SK-N-SH treated with all-trans-retinoic acid at 6 μM for 48 hours (cell line): Measurements from ENCODE around the gene SUGCT.

ENCODE experiments used
- ARNTL ChIP-seq: fragments of 450-650 bp; formaldehyde crosslinking; IDR thresholded peaks from 2 replicates; pipeline ENCODE4 v1.5.0; 2020; ENCODE audit warnings: low read depth, mild to moderate bottlenecking, moderate library complexity, borderline replicate concordance
- CSDC2 ChIP-seq: fragments of 250-450 bp; sonication (Bioruptor Pico); IDR thresholded peaks from 2 replicates; pipeline ENCODE4 v1.5.0; 2020; ENCODE audit warnings: mild to moderate bottlenecking, moderate library complexity
- ESRRG ChIP-seq: fragments of 250-450 bp; sonication (Bioruptor Pico); IDR thresholded peaks from 2 replicates; pipeline ENCODE4 v1.6.1; 2021; ENCODE audit warnings: mild to moderate bottlenecking
- ISL1 ChIP-seq: fragments of 250-450 bp; sonication (Bioruptor Pico); IDR thresholded peaks from 2 replicates; pipeline ENCODE4 v2.1.2; 2022; ENCODE audit warnings: mild to moderate bottlenecking, moderate library complexity
- OSR1 ChIP-seq: fragments of 250-450 bp; sonication (Bioruptor Pico); IDR thresholded peaks from 2 replicates; pipeline ENCODE4 v1.8.0; 2022; ENCODE audit warnings: moderate library complexity, mild to moderate bottlenecking, inconsistent platforms
- RARB ChIP-seq: fragments of 250-450 bp; sonication (Bioruptor Pico); IDR thresholded peaks from 2 replicates; pipeline ENCODE4 v1.8.0; 2021; ENCODE audit warnings: mild to moderate bottlenecking, moderate library complexity
- SNAI2 ChIP-seq: fragments of 250-450 bp; sonication (Bioruptor Pico); IDR thresholded peaks from 2 replicates; pipeline ENCODE4 v1.5.0; 2020; ENCODE audit warnings: mild to moderate bottlenecking, moderate library complexity
- ZFP3 ChIP-seq: fragments of 250-450 bp; sonication (Bioruptor Pico); IDR thresholded peaks from 2 replicates; pipeline ENCODE4 v1.5.0; 2020; ENCODE audit warnings: mild to moderate bottlenecking, moderate library complexity
- ZFP30 ChIP-seq: fragments of 450-650 bp; formaldehyde crosslinking; IDR thresholded peaks from 2 replicates; pipeline ENCODE4 v1.5.0; 2022; ENCODE audit warnings: mild to moderate bottlenecking, moderate library complexity
- ZNF565 ChIP-seq: fragments of 450-650 bp; formaldehyde crosslinking; conservative IDR thresholded peaks from 2 replicates; pipeline ENCODE4 v1.5.0; 2020; ENCODE audit warnings: low read depth, mild to moderate bottlenecking, moderate library complexity
- ZNF8 ChIP-seq: fragments of 450-650 bp; formaldehyde crosslinking; IDR thresholded peaks from 2 replicates; pipeline ENCODE4 v1.5.0; 2020; ENCODE audit warnings: mild to moderate bottlenecking, moderate library complexity
- TF ChIP-seq, protein P1 (sequence below): fragments of 250-450 bp; sonication (Bioruptor Pico); IDR thresholded peaks from 2 replicates; pipeline ENCODE4 v1.5.1; 2021; ENCODE audit warnings: mild to moderate bottlenecking, moderate library complexity
- TF ChIP-seq, protein P2 (sequence below): fragments of 250-450 bp; sonication (Bioruptor Pico); IDR thresholded peaks from 2 replicates; pipeline ENCODE4 v1.8.0; 2020; ENCODE audit warnings: mild to moderate bottlenecking, moderate library complexity, borderline replicate concordance
- TF ChIP-seq, protein P3 (sequence below): fragments of 250-450 bp; sonication (Bioruptor Pico); IDR thresholded peaks from 2 replicates; pipeline ENCODE4 v1.5.1; 2020; ENCODE audit warnings: low read depth, mild to moderate bottlenecking, moderate library complexity

DNA sequence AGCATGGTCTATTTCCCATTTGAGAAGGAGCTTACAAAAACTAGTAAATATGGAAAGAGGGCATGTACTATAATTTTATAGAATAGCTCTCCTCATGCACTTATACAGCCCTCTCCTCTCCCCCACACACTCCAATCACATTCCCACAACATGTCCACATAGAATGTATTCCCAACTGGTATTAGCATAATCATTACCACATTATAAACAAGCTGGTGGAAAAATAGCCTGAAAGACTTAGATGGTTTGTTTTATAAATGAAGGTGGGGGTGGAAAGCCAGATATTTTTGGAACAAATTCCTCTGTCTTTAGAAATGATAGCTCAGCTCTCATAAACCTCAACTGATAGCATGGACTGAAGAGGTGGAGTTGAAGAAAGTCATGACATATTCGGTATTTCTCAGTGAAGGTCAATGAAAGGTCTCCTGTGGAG lies 410.1 kb downstream of the SUGCT start:
- TF ChIP-seq, protein P1, sequence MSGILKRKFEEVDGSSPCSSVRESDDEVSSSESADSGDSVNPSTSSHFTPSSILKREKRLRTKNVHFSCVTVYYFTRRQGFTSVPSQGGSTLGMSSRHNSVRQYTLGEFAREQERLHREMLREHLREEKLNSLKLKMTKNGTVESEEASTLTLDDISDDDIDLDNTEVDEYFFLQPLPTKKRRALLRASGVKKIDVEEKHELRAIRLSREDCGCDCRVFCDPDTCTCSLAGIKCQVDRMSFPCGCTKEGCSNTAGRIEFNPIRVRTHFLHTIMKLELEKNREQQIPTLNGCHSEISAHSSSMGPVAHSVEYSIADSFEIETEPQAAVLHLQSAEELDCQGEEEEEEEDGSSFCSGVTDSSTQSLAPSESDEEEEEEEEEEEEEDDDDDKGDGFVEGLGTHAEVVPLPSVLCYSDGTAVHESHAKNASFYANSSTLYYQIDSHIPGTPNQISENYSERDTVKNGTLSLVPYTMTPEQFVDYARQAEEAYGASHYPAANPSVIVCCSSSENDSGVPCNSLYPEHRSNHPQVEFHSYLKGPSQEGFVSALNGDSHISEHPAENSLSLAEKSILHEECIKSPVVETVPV (CRISPR knock-in tag) = no peak
- TF ChIP-seq ZFP3 (no peak), RARB (CRISPR knock-in tag) (0 out of 2 replicates have a peak, but pooled peaks have one; percentile 23), SNAI2 (no peak), ESRRG (CRISPR knock-in tag) (no peak), ARNTL (CRISPR knock-in tag) (no peak), CSDC2 (CRISPR knock-in tag) (no peak), ISL1 (no peak), ZNF565 (CRISPR knock-in tag) (no peak), ZNF8 (CRISPR knock-in tag) (no peak), OSR1 (no peak), ZFP30 (no peak)
- TF ChIP-seq, protein P2, sequence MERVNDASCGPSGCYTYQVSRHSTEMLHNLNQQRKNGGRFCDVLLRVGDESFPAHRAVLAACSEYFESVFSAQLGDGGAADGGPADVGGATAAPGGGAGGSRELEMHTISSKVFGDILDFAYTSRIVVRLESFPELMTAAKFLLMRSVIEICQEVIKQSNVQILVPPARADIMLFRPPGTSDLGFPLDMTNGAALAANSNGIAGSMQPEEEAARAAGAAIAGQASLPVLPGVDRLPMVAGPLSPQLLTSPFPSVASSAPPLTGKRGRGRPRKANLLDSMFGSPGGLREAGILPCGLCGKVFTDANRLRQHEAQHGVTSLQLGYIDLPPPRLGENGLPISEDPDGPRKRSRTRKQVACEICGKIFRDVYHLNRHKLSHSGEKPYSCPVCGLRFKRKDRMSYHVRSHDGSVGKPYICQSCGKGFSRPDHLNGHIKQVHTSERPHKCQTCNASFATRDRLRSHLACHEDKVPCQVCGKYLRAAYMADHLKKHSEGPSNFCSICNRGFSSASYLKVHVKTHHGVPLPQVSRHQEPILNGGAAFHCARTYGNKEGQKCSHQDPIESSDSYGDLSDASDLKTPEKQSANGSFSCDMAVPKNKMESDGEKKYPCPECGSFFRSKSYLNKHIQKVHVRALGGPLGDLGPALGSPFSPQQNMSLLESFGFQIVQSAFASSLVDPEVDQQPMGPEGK (CRISPR knock-in tag) = no peak
- TF ChIP-seq, protein P3, sequence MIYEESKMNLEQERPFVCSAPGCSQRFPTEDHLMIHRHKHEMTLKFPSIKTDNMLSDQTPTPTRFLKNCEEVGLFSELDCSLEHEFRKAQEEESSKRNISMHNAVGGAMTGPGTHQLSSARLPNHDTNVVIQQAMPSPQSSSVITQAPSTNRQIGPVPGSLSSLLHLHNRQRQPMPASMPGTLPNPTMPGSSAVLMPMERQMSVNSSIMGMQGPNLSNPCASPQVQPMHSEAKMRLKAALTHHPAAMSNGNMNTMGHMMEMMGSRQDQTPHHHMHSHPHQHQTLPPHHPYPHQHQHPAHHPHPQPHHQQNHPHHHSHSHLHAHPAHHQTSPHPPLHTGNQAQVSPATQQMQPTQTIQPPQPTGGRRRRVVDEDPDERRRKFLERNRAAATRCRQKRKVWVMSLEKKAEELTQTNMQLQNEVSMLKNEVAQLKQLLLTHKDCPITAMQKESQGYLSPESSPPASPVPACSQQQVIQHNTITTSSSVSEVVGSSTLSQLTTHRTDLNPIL (CRISPR knock-in tag) = no peak
